Measurements from ENCODE around the gene WDPCP.
"Not testable (repeated sequence)": the region's sequence is repeated elsewhere in the genome, so short reads cannot be mapped to it uniquely, and the experiment has no call there.

Gene WDPCP

GRCh38 chr2:63287956-63288355, 300.3 kb downstream of the WDPCP start:
- TF ChIP-seq ZNF565 (CRISPR knock-in tag; conservative IDR thresholded peaks at IDR 0.05; ENCODE audit: low read depth) (no peak), PATZ1 (CRISPR knock-in tag; IDR thresholded peaks at IDR 0.05; ENCODE audit: borderline replicate concordance) (no peak), RARB (CRISPR knock-in tag; IDR thresholded peaks at IDR 0.05) (no peak), POU6F1 (CRISPR knock-in tag; IDR thresholded peaks at IDR 0.05; ENCODE audit: borderline replicate concordance, low read depth) (no peak), ZNF70 (CRISPR knock-in tag; IDR thresholded peaks at IDR 0.05) (no peak), OSR1 (CRISPR knock-in tag; IDR thresholded peaks at IDR 0.05) (no peak), TCF4 (CRISPR knock-in tag; IDR thresholded peaks at IDR 0.05; ENCODE audit: borderline replicate concordance) (no peak), GLIS3 (CRISPR knock-in tag; IDR thresholded peaks at IDR 0.05) (no peak), CREB5 (CRISPR knock-in tag; IDR thresholded peaks at IDR 0.05; ENCODE audit: low read depth) (no peak), ZFP30 (CRISPR knock-in tag; IDR thresholded peaks at IDR 0.05) (no peak), ZNF8 (CRISPR knock-in tag; IDR thresholded peaks at IDR 0.05) (no peak), PPARA (CRISPR knock-in tag; IDR thresholded peaks at IDR 0.05; ENCODE audit: borderline replicate concordance) (no peak)
- no peak for ATAC-seq

- not testable (repeated sequence) for ATAC-seq
These were observed 301.8 kb downstream of the WDPCP start for GRCh38 chr2:63286520-63286919.

- TF ChIP-seq ESRRG (CRISPR knock-in tag; IDR thresholded peaks at IDR 0.05) (no peak), ISL1 (CRISPR knock-in tag; IDR thresholded peaks at IDR 0.05) (no peak), ZFP30 (CRISPR knock-in tag; IDR thresholded peaks at IDR 0.05) (no peak), TSHZ2 (CRISPR knock-in tag; IDR thresholded peaks at IDR 0.05) (no peak), GLIS3 (CRISPR knock-in tag; IDR thresholded peaks at IDR 0.05) (no peak), POU6F1 (CRISPR knock-in tag; IDR thresholded peaks at IDR 0.05; ENCODE audit: borderline replicate concordance, low read depth) (no peak), PATZ1 (CRISPR knock-in tag; IDR thresholded peaks at IDR 0.05; ENCODE audit: borderline replicate concordance) (no peak), ZNF565 (CRISPR knock-in tag; conservative IDR thresholded peaks at IDR 0.05; ENCODE audit: low read depth) (no peak), CREB5 (CRISPR knock-in tag; IDR thresholded peaks at IDR 0.05; ENCODE audit: low read depth) (no peak), TOX (CRISPR knock-in tag; IDR thresholded peaks at IDR 0.05; ENCODE audit: borderline replicate concordance) (no peak)
- ATAC-seq: no peak
These were observed 305.0 kb downstream of the WDPCP start for GRCh38 chr2:63283273-63283672.
